SU-DHL-6 (cell line): ENCODE results near the gene WDCP.

Experiments
- H2AFZ ChIP-seq: fragments of 200-600 bp; sonication (generic); 2 replicates; pipeline ENCODE4 v1.6.1; 2014; ENCODE audit warnings: low read depth, mild to moderate bottlenecking, moderate library complexity, mixed read lengths, antibody characterized with exemption, low read length; ENCODE audit not compliant: severe bottlenecking
- H3F3A ChIP-seq: fragments of 200-600 bp; shearing (Covaris generic); 2 replicates; pipeline ENCODE4 v1.6.0; 2016; ENCODE audit warnings: antibody characterized with exemption, mild to moderate bottlenecking; ENCODE audit not compliant: insufficient read depth
- H3K27ac ChIP-seq: fragments of 200-600 bp; sonication (generic); 2 replicates; pipeline ENCODE4 v1.5.1; 2016; ENCODE audit warnings: low read depth, mild to moderate bottlenecking, low read length, moderate library complexity, mixed read lengths
- H3K27me3 ChIP-seq: fragments of 200-600 bp; sonication (generic), shearing (Covaris generic); 2 replicates; pipeline ENCODE4 v1.6.0; 2014; ENCODE audit warnings: mild to moderate bottlenecking, low read length
- H3K36me3 ChIP-seq: fragments of 200-600 bp; sonication (generic); 2 replicates; pipeline ENCODE4 v1.6.1; 2014; ENCODE audit warnings: mild to moderate bottlenecking, low read length, mixed read lengths
- H3K4me2 ChIP-seq: fragments of 300-600, 200-600 bp; shearing (Covaris generic), sonication (generic); 2 replicates; pipeline ENCODE4 v1.6.0; 2014; ENCODE audit warnings: low read length, low read depth, mild to moderate bottlenecking; ENCODE audit not compliant: poor library complexity, severe bottlenecking
- H3K4me3 ChIP-seq: fragments of 200-600 bp; sonication (generic); 2 replicates; pipeline ENCODE4 v1.5.1; 2014; ENCODE audit warnings: antibody characterized with exemption, low read length, mild to moderate bottlenecking, mixed read lengths; ENCODE audit not compliant: insufficient read depth, poor library complexity, severe bottlenecking
- H3K79me2 ChIP-seq: fragments of 200-600 bp; sonication (generic); 2 replicates; pipeline ENCODE4 v1.6.1; 2014; ENCODE audit warnings: mild to moderate bottlenecking, low read length, moderate library complexity; ENCODE audit not compliant: insufficient read depth
- H3K9ac ChIP-seq: fragments of 200-600 bp; sonication (generic); 2 replicates; pipeline ENCODE4 v1.7.0; 2014; ENCODE audit warnings: mild to moderate bottlenecking, low read length
- H3K9me2 ChIP-seq: fragments of 200-600 bp; sonication (generic); replicated peaks from 2 replicates; pipeline ENCODE4 v1.6.1; 2014; ENCODE audit warnings: low read length; ENCODE audit not compliant: insufficient read depth
- H3K9me3 ChIP-seq: fragments of 200-600 bp; sonication (generic); 2 replicates; pipeline ENCODE4 v1.6.1; 2014; ENCODE audit warnings: low read length, mixed read lengths; ENCODE audit not compliant: insufficient read depth
- H4K20me1 ChIP-seq: fragments of 200-600 bp; sonication (generic); 2 replicates; pipeline ENCODE4 v1.6.1; 2014; ENCODE audit warnings: low read depth, mild to moderate bottlenecking, antibody characterized with exemption, low read length, moderate library complexity, mixed read lengths
- EZH2phosphoT487 ChIP-seq: fragments of 200-600 bp; sonication (generic), shearing (Covaris generic); conservative IDR thresholded peaks from 2 replicates; pipeline ENCODE4 v1.6.1; 2018; ENCODE audit warnings: mild to moderate bottlenecking, antibody characterized with exemption, low read length, moderate library complexity, mixed read lengths
- TF ChIP-seq, protein P1 (sequence below): fragments of 200-600 bp; sonication (generic); IDR thresholded peaks from one replicate; pipeline ENCODE4 v1.5.1; 2017; ENCODE audit warnings: antibody characterized with exemption, mild to moderate bottlenecking, low read length, moderate library complexity; ENCODE audit not compliant: insufficient read depth, poor library complexity, severe bottlenecking

The WDCP gene

DNA sequence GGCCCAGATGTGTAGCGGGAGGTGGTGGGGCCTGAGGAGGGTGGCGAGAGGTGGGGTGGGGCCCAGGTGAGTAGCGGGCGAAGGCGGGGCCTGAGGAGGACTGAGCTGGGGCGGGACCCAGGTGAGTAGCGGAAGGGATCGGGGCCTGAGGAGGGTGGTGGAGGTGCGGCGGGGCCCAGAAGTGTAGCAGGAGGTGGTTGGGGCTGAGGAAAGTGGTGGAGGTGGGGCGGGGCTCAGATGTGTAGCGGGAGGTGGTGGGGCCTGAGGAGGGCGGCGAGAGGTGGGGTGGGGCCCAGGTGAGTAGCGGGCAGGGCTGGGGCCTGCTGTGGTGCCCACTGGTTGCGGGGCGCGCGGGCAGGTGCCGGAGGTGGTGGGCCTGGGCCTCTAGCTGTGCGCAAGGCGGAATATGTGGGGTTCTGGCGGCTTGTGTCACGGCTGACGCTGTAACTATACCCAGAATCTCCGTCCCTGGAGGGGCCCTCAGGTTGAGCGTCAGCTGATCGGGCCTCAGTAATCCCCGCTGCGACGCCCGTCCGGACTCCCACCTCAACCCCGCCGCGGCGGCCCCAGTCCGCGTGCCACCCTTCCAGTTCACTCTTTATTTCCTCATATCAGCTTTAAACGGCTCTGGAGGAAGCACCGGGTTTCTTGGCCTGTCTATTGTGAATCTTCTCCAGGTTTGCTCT is 29.8 kb upstream of the WDCP start:
- peak overlapping the region; percentile 76 for H3K4me3 ChIP-seq
- no peaks in the 10 kb centered on the region for H3K9me3 ChIP-seq
- peaks cover 5% of the 10 kb centered on the region; the same call in 1 of the 2 replicates for H3F3A ChIP-seq
- peak overlapping the region; percentile 67 for H3K9ac ChIP-seq
- H3K36me3 ChIP-seq, result peaks cover 9% of the 10 kb centered on the region; the same call in 1 of the 2 replicates
- peak overlapping the region; percentile 53 for H2AFZ ChIP-seq
- H3K27me3 ChIP-seq, result no peaks in the 10 kb centered on the region
- peaks cover 30% of the 10 kb centered on the region for H3K79me2 ChIP-seq
- H3K27ac ChIP-seq, result no peak overlapping the region
- TF ChIP-seq EZH2phosphoT487, result no peak
- TF ChIP-seq, protein P1, sequence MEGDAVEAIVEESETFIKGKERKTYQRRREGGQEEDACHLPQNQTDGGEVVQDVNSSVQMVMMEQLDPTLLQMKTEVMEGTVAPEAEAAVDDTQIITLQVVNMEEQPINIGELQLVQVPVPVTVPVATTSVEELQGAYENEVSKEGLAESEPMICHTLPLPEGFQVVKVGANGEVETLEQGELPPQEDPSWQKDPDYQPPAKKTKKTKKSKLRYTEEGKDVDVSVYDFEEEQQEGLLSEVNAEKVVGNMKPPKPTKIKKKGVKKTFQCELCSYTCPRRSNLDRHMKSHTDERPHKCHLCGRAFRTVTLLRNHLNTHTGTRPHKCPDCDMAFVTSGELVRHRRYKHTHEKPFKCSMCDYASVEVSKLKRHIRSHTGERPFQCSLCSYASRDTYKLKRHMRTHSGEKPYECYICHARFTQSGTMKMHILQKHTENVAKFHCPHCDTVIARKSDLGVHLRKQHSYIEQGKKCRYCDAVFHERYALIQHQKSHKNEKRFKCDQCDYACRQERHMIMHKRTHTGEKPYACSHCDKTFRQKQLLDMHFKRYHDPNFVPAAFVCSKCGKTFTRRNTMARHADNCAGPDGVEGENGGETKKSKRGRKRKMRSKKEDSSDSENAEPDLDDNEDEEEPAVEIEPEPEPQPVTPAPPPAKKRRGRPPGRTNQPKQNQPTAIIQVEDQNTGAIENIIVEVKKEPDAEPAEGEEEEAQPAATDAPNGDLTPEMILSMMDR, result no peak
- H3K4me2 ChIP-seq, result peak overlapping the region; percentile 73
- H4K20me1 ChIP-seq, result no peaks in the 10 kb centered on the region
- no peaks in the 10 kb centered on the region for H3K9me2 ChIP-seq

DNA sequence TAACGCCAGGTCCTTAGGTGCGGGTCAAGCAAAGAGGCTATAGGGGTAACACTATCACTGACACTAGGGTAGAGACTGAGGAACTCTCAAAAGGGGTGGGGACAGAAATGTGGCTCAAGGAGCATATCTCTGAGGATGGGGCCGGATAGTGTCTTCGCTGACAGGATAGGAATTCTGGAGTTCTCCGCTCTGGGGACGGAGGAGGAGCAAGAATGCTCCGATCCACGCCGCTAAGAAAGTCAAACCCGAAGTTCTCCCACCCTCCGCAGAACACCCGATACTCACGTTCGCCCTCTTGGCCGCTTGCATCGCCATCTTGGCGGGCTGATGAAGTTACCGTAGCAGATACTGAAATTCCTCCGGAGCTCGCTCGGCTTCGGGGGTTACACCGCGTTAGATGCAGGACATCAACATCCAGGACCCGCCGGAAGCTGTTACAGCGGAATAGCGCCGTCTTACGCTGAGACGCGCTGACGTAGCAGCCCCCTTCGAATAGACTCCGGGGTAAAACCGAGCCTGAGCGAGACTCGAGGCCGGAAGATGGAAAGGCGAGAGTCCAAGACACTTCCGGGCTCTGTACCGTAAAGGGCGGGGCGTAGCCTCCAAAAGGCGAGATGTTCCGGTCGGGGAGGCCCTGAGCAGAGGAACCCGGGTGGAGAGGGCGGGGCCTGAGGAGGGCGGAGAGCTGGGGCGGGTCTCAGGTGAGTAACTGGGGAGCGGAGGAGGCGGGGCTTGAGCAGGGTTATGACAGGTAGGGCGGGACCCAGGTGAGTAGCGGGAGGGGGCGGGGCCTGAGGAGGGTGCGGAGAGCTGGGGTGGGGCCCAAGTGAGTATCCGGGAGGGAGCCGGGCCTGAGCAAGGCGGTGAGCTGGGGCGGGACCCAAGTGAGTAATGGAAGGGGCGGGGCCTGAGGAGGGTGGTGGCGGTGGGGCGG is 29.0 kb upstream of the WDCP start, which contains the start of gene SF3B6:
Gene SF3B6, minus strand, starts transcription at position 412 of the 934 bp plus-strand sequence. Its CDS starts 97 bp downstream, at position 315.
- peak within 1 kb of the TSS; percentile 80 for H3K4me2 ChIP-seq
- H3K4me3 ChIP-seq, result peak within 1 kb of the TSS; percentile 76
- H3K9me3 ChIP-seq, result no peaks in the 10 kb centered on the region
- peak within 1 kb of the TSS; percentile 25; the same call in 1 of the 2 replicates for H3K27ac ChIP-seq
- H3K9me2 ChIP-seq, result no peaks in the 10 kb centered on the region
- TF ChIP-seq, protein P1, result no peak
- TF ChIP-seq EZH2phosphoT487, result no peak
- H3K27me3 ChIP-seq, result no peaks in the 10 kb centered on the region
- H3K36me3 ChIP-seq, result peaks cover 9% of the 10 kb centered on the region; the same call in 1 of the 2 replicates
- H3F3A ChIP-seq, result peaks cover 5% of the 10 kb centered on the region; the same call in 1 of the 2 replicates
- peak within 1 kb of the TSS; percentile 67 for H3K9ac ChIP-seq
- peak within 1 kb of the TSS; percentile 64 for H2AFZ ChIP-seq
- H3K79me2 ChIP-seq, result peaks cover 32% of the 10 kb centered on the region
- no peaks in the 10 kb centered on the region for H4K20me1 ChIP-seq

DNA sequence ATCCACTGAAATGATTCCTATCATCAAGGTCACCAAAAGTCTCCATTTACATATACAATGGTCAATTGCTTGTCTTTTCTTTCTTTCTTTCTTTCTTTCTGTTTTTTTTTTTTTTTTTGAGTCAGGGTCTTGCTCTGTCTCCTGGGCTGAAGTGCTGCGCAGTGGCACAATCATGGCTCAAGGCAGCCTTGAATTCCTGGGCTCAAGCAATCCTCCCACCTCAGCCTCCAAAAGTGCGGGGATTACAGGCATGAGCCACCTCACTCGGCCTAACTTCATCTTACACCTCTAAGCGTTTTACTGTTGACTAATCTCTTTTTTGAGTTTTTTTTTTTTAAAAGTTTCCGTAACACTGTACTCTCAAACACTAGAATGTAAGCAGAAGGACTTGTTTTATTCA is 28.1 kb upstream of the WDCP start:
- Histone ChIP-seq H3K9ac (peak overlapping the region; percentile 67), H3K27ac (no peak overlapping the region), H3K4me3 (peak overlapping the region; percentile 76), H3K9me2 (no peaks in the 10 kb centered on the region), H3K4me2 (peak overlapping the region; percentile 80), H3K9me3 (no peaks in the 10 kb centered on the region), H3K27me3 (no peaks in the 10 kb centered on the region), H3K79me2 (peaks cover 32% of the 10 kb centered on the region), H2AFZ (no peak overlapping the region), H3K36me3 (peaks cover 9% of the 10 kb centered on the region; the same call in 1 of the 2 replicates), H4K20me1 (no peaks in the 10 kb centered on the region), H3F3A (peaks cover 5% of the 10 kb centered on the region; the same call in 1 of the 2 replicates)
- no peak for TF ChIP-seq EZH2phosphoT487
- TF ChIP-seq, protein P1, result no peak
